H1 (cell line): ENCODE data around the gene CDC42SE1. TPM values are rescaled to one million over a fixed set of nuclear protein-coding genes. Genes with fewer than 3 reads are reported as not detected.
A peak's percentile ranks its signal among the peaks of the same experiment; 100 is the strongest.

Experiments
- CTCF ChIA-PET: fragments of 300-600 bp; sonication (Branson Sonifier 250); formaldehyde crosslinking; loops from one replicate; lab custom pipeline; 2021; ENCODE audit not compliant: partially characterized antibody; lab: Charles Lee
- POLR2A ChIA-PET: fragments of 300-600 bp; sonication (Branson Sonifier 250); formaldehyde crosslinking; loops from one replicate; lab custom pipeline; 2021; ENCODE audit warnings: inconsistent platforms; ENCODE audit not compliant: partially characterized antibody; lab: Charles Lee
- DNase-seq, 2 experiments: peaks; one replicate each; pipeline versions ENCODE4 v3.0.0 to v3.0.0-alpha.2; 2010 to 2022; ENCODE audit warnings: low spot score in 2 of 2, low read depth in 1 of 2, mixed read lengths in 1 of 2
- FAIRE-seq: peaks from 2 replicates; lab custom pipeline; 2011; peaks lifted over from hg19 to GRCh38; lab: Jason Lieb, UNC
- H2AFZ ChIP-seq: 2 replicates; pipeline ENCODE4 v1.8.1; 2012; ENCODE audit warnings: low read length, inconsistent platforms
- H2AK5ac ChIP-seq: 2 replicates; pipeline ENCODE4 v1.6.1; 2013; ENCODE audit warnings: low read depth, low read length
- H2BK120ac ChIP-seq: replicated peaks from 2 replicates; pipeline ENCODE3; 2013; ENCODE audit warnings: low read depth, low read length, inconsistent platforms
- H2BK12ac ChIP-seq: 2 replicates; pipeline ENCODE4 v1.6.1; 2013; ENCODE audit warnings: low read depth, low read length
- H2BK15ac ChIP-seq: 2 replicates; pipeline ENCODE4 v1.6.1; 2013; ENCODE audit warnings: low read length
- H2BK20ac ChIP-seq: 2 replicates; pipeline ENCODE4 v1.6.1; 2013; ENCODE audit warnings: low read length
- H2BK5ac ChIP-seq: 2 replicates; pipeline ENCODE4 v1.6.1; 2013; ENCODE audit warnings: low read depth, low read length
- H3K14ac ChIP-seq: 2 replicates; pipeline ENCODE4 v1.6.1; 2013; ENCODE audit warnings: inconsistent platforms; ENCODE audit not compliant: insufficient read length
- H3K18ac ChIP-seq: 2 replicates; pipeline ENCODE4 v1.6.1; 2013; ENCODE audit warnings: low read length; ENCODE audit errors: extremely low read depth
- H3K23ac ChIP-seq: 2 replicates; pipeline ENCODE4 v1.6.1; 2013; ENCODE audit warnings: inconsistent platforms; ENCODE audit not compliant: insufficient read length
- H3K23me2 ChIP-seq: 2 replicates; pipeline ENCODE4 v1.6.1; 2013; ENCODE audit warnings: low read depth, low read length
- H3K27ac ChIP-seq: 2 replicates; pipeline ENCODE4 v1.6.1; 2011; ENCODE audit warnings: low read depth, low read length, inconsistent platforms
- H3K27me3 ChIP-seq, 4 experiments: replicated peaks in 1 of 4; 1 replicate in 1 of 4; 2 replicates in 3 of 4; pipeline versions ENCODE4 v1.6.1 to v1.8.1; 2011 to 2013; ENCODE audit warnings: low read length in 3 of 4, mild to moderate bottlenecking in 3 of 4, inconsistent platforms in 2 of 4, mixed read lengths in 2 of 4, moderate library complexity in 1 of 4; ENCODE audit not compliant: control insufficient read depth in 3 of 4, insufficient read depth in 3 of 4; ENCODE audit errors: extremely low read depth in 1 of 4
- H3K36me3 ChIP-seq, 4 experiments: 2 replicates each; pipeline versions ENCODE4 v1.6.1 to v1.8.1; 2011 to 2013; ENCODE audit warnings: mild to moderate bottlenecking in 4 of 4, low read length in 3 of 4, moderate library complexity in 2 of 4, control low read depth in 1 of 4, inconsistent platforms in 1 of 4; ENCODE audit not compliant: insufficient read depth in 4 of 4, control insufficient read depth in 2 of 4
- H3K4ac ChIP-seq: replicated peaks from 2 replicates; pipeline ENCODE3; 2013; ENCODE audit warnings: low read length, low read depth, mixed read lengths, inconsistent platforms; ENCODE audit not compliant: insufficient read length
- H3K4me1 ChIP-seq, 4 experiments: replicated peaks in 1 of 4; 1 replicate in 1 of 4; 2 replicates in 3 of 4; pipeline versions ENCODE4 v1.6.1 to v1.8.1; 2011 to 2013; ENCODE audit warnings: low read length in 3 of 4, inconsistent platforms in 2 of 4, mixed read lengths in 1 of 4; ENCODE audit not compliant: insufficient read depth in 4 of 4, control insufficient read depth in 3 of 4
- H3K4me2 ChIP-seq, 2 experiments: 2 replicates each; pipeline versions ENCODE4 v1.6.1 to v1.8.1; 2011 to 2013; ENCODE audit warnings: low read depth in 2 of 2, low read length in 2 of 2, control low read depth in 1 of 2, inconsistent platforms in 1 of 2, mild to moderate bottlenecking in 1 of 2; ENCODE audit not compliant: insufficient read depth in 1 of 2
- H3K4me3 ChIP-seq, 4 experiments: fragments of 200-600, 300-600 bp in 1 of 4; sonication (generic), shearing (Covaris generic), sonication (Bioruptor Twin) in 1 of 4; 2 replicates each; pipeline versions ENCODE4 v1.5.1 to v1.8.1; 2011 to 2016; ENCODE audit warnings: low read length in 4 of 4, low read depth in 3 of 4, control low read depth in 2 of 4, inconsistent platforms in 2 of 4, mild to moderate bottlenecking in 2 of 4, mixed read lengths in 1 of 4, moderate library complexity in 1 of 4; ENCODE audit not compliant: insufficient read depth in 2 of 4; ENCODE audit errors: extremely low read depth in 1 of 4
- H3K56ac ChIP-seq: replicated peaks from 2 replicates; pipeline ENCODE3; 2013; ENCODE audit warnings: low read depth, mild to moderate bottlenecking, mixed read lengths, low read length, inconsistent platforms; ENCODE audit not compliant: insufficient read length
- H3K79me1 ChIP-seq: 2 replicates; pipeline ENCODE4 v1.6.1; 2013; ENCODE audit warnings: low read depth, low read length, control low read depth
- H3K79me2 ChIP-seq, 2 experiments: 2 replicates each; pipeline versions ENCODE4 v1.6.1 to v1.8.1; 2012 to 2013; ENCODE audit warnings: low read length in 2 of 2, mild to moderate bottlenecking in 2 of 2, inconsistent platforms in 1 of 2; ENCODE audit not compliant: insufficient read depth in 2 of 2, control insufficient read depth in 1 of 2
- H3K9ac ChIP-seq, 4 experiments: replicated peaks in 1 of 4; 1 replicate in 1 of 4; 2 replicates in 3 of 4; pipeline versions ENCODE4 v1.6.1 to v1.8.1; 2011 to 2013; ENCODE audit warnings: low read depth in 3 of 4, low read length in 3 of 4, control low read depth in 2 of 4, mild to moderate bottlenecking in 2 of 4, moderate library complexity in 2 of 4, inconsistent platforms in 1 of 4; ENCODE audit errors: extremely low read depth in 1 of 4
- H3K9me3 ChIP-seq, 2 experiments: 2 replicates each; pipeline versions ENCODE4 v1.6.1 to v1.8.1; 2012 to 2013; ENCODE audit warnings: mild to moderate bottlenecking in 2 of 2, moderate library complexity in 2 of 2, control low read depth in 1 of 2, inconsistent platforms in 1 of 2, low read depth in 1 of 2, low read length in 1 of 2, mixed read lengths in 1 of 2; ENCODE audit not compliant: insufficient read depth in 2 of 2
- H4K20me1 ChIP-seq, 2 experiments: replicated peaks in 1 of 2; 2 replicates each; pipeline versions ENCODE3 to v1.8.1; 2011 to 2013; ENCODE audit warnings: inconsistent platforms in 2 of 2, low read length in 2 of 2, mild to moderate bottlenecking in 1 of 2; ENCODE audit not compliant: insufficient read depth in 2 of 2, control insufficient read depth in 1 of 2
- H4K5ac ChIP-seq: 2 replicates; pipeline ENCODE4 v1.6.1; 2013; ENCODE audit warnings: low read length, low read depth, mixed read lengths, inconsistent platforms; ENCODE audit not compliant: insufficient read length
- H4K8ac ChIP-seq: 2 replicates; pipeline ENCODE4 v1.8.0; 2013; ENCODE audit warnings: mild to moderate bottlenecking, moderate library complexity, low read length, inconsistent platforms; ENCODE audit not compliant: insufficient read depth; ENCODE audit errors: extremely low read depth
- H4K91ac ChIP-seq: replicated peaks from 2 replicates; pipeline ENCODE3; 2013; ENCODE audit warnings: low read length, mixed read lengths, inconsistent platforms; ENCODE audit not compliant: insufficient read length
- ASH2L ChIP-seq: fragments of 200-600, 300-600 bp; sonication (generic); IDR thresholded peaks from one replicate; pipeline ENCODE4 v1.7.1; 2017; ENCODE audit warnings: low read length
- ATF3 ChIP-seq: IDR thresholded peaks from 2 replicates; pipeline ENCODE4 v1.6.1; 2011; ENCODE audit warnings: low read depth, mild to moderate bottlenecking, low read length; ENCODE audit not compliant: insufficient read depth
- BACH1 ChIP-seq: IDR thresholded peaks from 2 replicates; pipeline ENCODE4 v1.6.1; 2012; ENCODE audit warnings: low read length, improper control_type of control experiment
- BCL11A ChIP-seq, 2 experiments: IDR thresholded peaks; one replicate each; pipeline ENCODE4 v1.6.1; 2011; ENCODE audit warnings: low read depth in 2 of 2, low read length in 2 of 2, mild to moderate bottlenecking in 2 of 2
- CHD1 ChIP-seq: IDR thresholded peaks from 2 replicates; pipeline ENCODE4 v1.6.1; 2012; ENCODE audit warnings: low read depth, low read length, improper control_type of control experiment
- CREB1 ChIP-seq: IDR thresholded peaks from 2 replicates; pipeline ENCODE4 v1.6.1; 2012; ENCODE audit warnings: inconsistent platforms
- MAFK ChIP-seq: IDR thresholded peaks from 2 replicates; pipeline ENCODE4 v1.6.1; 2012; ENCODE audit warnings: low read depth, mild to moderate bottlenecking, improper control_type of control experiment, low read length
- NRF1 ChIP-seq: IDR thresholded peaks from 2 replicates; pipeline ENCODE4 v1.6.1; 2011; ENCODE audit warnings: mild to moderate bottlenecking, low read depth, low read length, improper control_type of control experiment
- POLR2AphosphoS5 ChIP-seq: IDR thresholded peaks from 2 replicates; pipeline ENCODE4 v1.6.1; 2011; ENCODE audit warnings: low read depth, low read length
- SAP30 ChIP-seq: fragments of 300-600 bp; sonication (generic); IDR thresholded peaks from 2 replicates; pipeline ENCODE4 v1.7.1; 2012; ENCODE audit warnings: low read length, moderate library complexity, mild to moderate bottlenecking, inconsistent platforms; ENCODE audit not compliant: insufficient read depth, insufficient replicate concordance
- TCF12 ChIP-seq: IDR thresholded peaks from 2 replicates; pipeline ENCODE4 v1.6.1; 2011; ENCODE audit warnings: low read depth, mild to moderate bottlenecking, low read length
- YY1 ChIP-seq: IDR thresholded peaks from 2 replicates; pipeline ENCODE4 v1.6.1; 2011; ENCODE audit warnings: low read depth, mild to moderate bottlenecking, low read length
- WGBS, 2 experiments: shearing (Covaris generic) in 1 of 2; methylation state at CpG; one replicate each; pipeline versions ENCODE4 v1.1.6 to v1.1.7; 2013 to 2015; ENCODE audit warnings: low lambda C conversion rate in 2 of 2, mixed read lengths in 2 of 2, inconsistent platforms in 1 of 2, low coverage in 1 of 2, missing lambda C conversion rate in 1 of 2; ENCODE audit not compliant: insufficient replicate concordance in 2 of 2, insufficient coverage in 1 of 2, insufficient read length in 1 of 2; ENCODE audit errors: extremely low coverage in 1 of 2, missing lambda C conversion rate in 1 of 2; 5-methylcytosine and 5-hydroxymethylcytosine counted together
- polyA plus RNA-seq, 7 experiments: library from polyadenylated mRNA; depleted of rRNA in 3 of 7; stranded (reverse) in 5 of 7; unstranded in 2 of 7; fragments of >200 nt in 5 of 7; fragments of 200-250 nt in 2 of 7; gene quantifications; 1 replicate in 5 of 7; 2 replicates in 1 of 7; 4 replicates in 1 of 7; pipeline versions ENCODE4 v1.2.1 to v1.2.3, GENCODE V29; 2011 to 2013; ENCODE audit warnings: missing spikeins in 2 of 7, mixed read lengths in 2 of 7
- total RNA-seq: library from RNA; stranded (reverse); fragmentation: NEBNext Ultra II Directional; extraction: Animal tissue kit (Norgen Biotek cat#: 25700); gene quantifications from 2 replicates; pipeline ENCODE4 v1.2.1, GENCODE V29; 2021

Gene CDC42SE1
- total and polyA plus RNA-seq, 2 of the 8 experiments (the other 6 are each of a cell fraction or from before 2014, with no cell fraction given), result 30.5 to 74.1 TPM

- peaks cover 8% of the 10 kb centered on the region; the same call in 1 of the 2 replicates for H3K23me2 ChIP-seq
- peak in 1 of 2 experiments; percentile 85 for DNase-seq
- H3K56ac ChIP-seq, result peak overlapping the region; percentile 74
- H2AK5ac ChIP-seq, result 0 out of 2 replicates have a peak overlapping the region, but pooled peaks have one; percentile 55
- no peak overlapping the region for H3K23ac ChIP-seq
- peaks cover 0 to 7% (median 3%) of the 10 kb centered on the region in 4 experiments; a peak in 4 of 7 replicates for H3K4me1 ChIP-seq
- peaks cover 2 to 32% (median 11%) of the 10 kb centered on the region in 4 experiments; a peak in 6 of 8 replicates for H3K36me3 ChIP-seq
- H4K5ac ChIP-seq, result peak overlapping the region; percentile 32
- H4K91ac ChIP-seq, result peak overlapping the region; percentile 83
- H2BK12ac ChIP-seq, result 0 out of 2 replicates have a peak overlapping the region, but pooled peaks have one; percentile 50
- WGBS, 2 experiments, result 2% methylated on average over 45 of the region's 48 CpGs; no CpG with 5 or more reads in 1 of the 2 experiments
- H2BK15ac ChIP-seq, result 0 out of 2 replicates have a peak overlapping the region, but pooled peaks have one; percentile 92
- H4K20me1 ChIP-seq, result peaks cover 0 to 3% of the 10 kb centered on the region in 2 experiments
- H3K27ac ChIP-seq, result peak overlapping the region; percentile 60
- H3K27me3 ChIP-seq, result no peaks in the 10 kb centered on the region
- no peak overlapping the region for H3K14ac ChIP-seq
- peak overlapping the region; percentile 95; the same call in 1 of the 2 replicates for H4K8ac ChIP-seq
- peak overlapping the region; percentile 16 for H2BK120ac ChIP-seq
- ChIA-PET POLR2A (interaction anchor here (0.7 to 7.7 kb wide), 19 partner anchors 11 to 233 kb away, joined by 3 to 107 read pairs (median 5); partner anchors contain the start of genes ANXA9, BNIPL, CDC42SE1 and GABPB2), CTCF (interaction anchor here (0.6 to 9.6 kb wide), 19 partner anchors 9 to 222 kb away, joined by 3 to 95 read pairs (median 3); partner anchors contain the start of genes CDC42SE1, MINDY1 and MLLT11)
- FAIRE-seq, result no peak
- H2BK5ac ChIP-seq, result peak overlapping the region; percentile 88
- H3K4me2 ChIP-seq, result peak overlapping the region; percentile 92 to 98
- peak overlapping the region; percentile 18; the same call in 1 of the 2 replicates for H2AFZ ChIP-seq
- H3K18ac ChIP-seq, result peak overlapping the region; percentile 95
- no peaks in the 10 kb centered on the region; a peak in 1 of 4 replicates for H3K9me3 ChIP-seq
- no peaks in the 10 kb centered on the region for H3K79me1 ChIP-seq
- H3K4me3 ChIP-seq, result peak overlapping the region; percentile 70 to 96 (median 84)
- peak overlapping the region; percentile 64 for H3K4ac ChIP-seq
- H3K79me2 ChIP-seq, result no peaks in the 10 kb centered on the region
- H2BK20ac ChIP-seq, result no peak overlapping the region
- peak overlapping the region; percentile 64 to 81 (median 74) for H3K9ac ChIP-seq
- TF ChIP-seq CHD1 (no peak), BACH1 (no peak), TCF12 (no peak), SAP30 (no peak), CREB1 (no peak), ASH2L (peak; percentile 92), ATF3 (no peak), YY1 (peak; percentile 89), MAFK (no peak), POLR2AphosphoS5 (peak; percentile 71), NRF1 (no peak), BCL11A (IDR thresholded peaks at IDR 0.05; ENCODE audit: low read depth in 2 of 2, low read length in 2 of 2) (no peak)
Observed at GRCh38 chr1:151047925-151048644, 11.3 kb downstream of the CDC42SE1 start.
